Adrenal gland (tissue), 5 donors: Measurements from ENCODE around the gene TCF4.

Source experiments
- CTCF ChIP-seq, 6 experiments: fragments of 450-650 bp in 4 of 6; fragments of 200-600 bp in 2 of 6; sonication (generic) in 1 of 6; IDR thresholded peaks; 1 replicate in 5 of 6; 2 replicates in 1 of 6; pipeline versions ENCODE4 v1.5.1 to v1.8.0; 2016 to 2021; ENCODE audit warnings: antibody characterized with exemption in 6 of 6, mild to moderate bottlenecking in 2 of 6, moderate library complexity in 1 of 6
- POLR2A ChIP-seq, 2 donors: fragments of 450-650 bp; IDR thresholded peaks; one replicate each; pipeline ENCODE4 v1.6.1; 2017; ENCODE audit warnings: antibody characterized with exemption in 2 of 2, mild to moderate bottlenecking in 2 of 2, moderate library complexity in 1 of 2
- donor health status: DM: no; HTN: no; CAD: no.

DNA sequence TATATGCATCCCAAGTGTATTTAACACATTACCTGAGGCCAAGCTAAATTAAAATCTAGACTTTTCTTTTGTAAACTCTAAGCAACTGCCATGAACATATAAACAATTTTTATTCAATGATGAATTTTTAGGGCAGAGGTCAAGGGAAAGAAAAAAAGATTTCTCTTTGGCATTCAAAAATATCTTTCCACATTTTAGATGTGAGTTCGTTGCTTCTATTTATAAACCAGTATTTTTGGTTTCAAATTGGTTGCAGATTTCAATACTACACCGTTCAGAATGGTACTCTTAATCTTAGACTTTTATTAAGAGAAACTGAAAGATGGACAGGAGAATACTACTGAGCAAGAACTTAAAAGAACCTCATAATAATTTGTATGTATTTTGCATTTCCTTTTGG, 335.1 kb downstream of the TCF4 start:
- TF ChIP-seq CTCF (IDR thresholded peaks at IDR 0.05) (no peak), POLR2A (IDR thresholded peaks at IDR 0.05) (no peak)
